K562 (cell line): ENCODE results near the gene INPP5K. TPM values are rescaled to one million over a fixed set of nuclear protein-coding genes. Genes with fewer than 3 reads are reported as not detected.

Experiments used
- ATAC-seq: fragments of 200-7000 bp; cut with Tn5 transposase; 3 replicates; pipeline ENCODE4 v1.9.1; 2020; ENCODE audit warnings: moderate library complexity
- BruUV-seq: library from RNA; stranded (reverse); fragments of 400-500 nt; replicated peaks from 2 replicates; lab custom pipeline; 2021; lab: Mats Ljungman, UMichigan
- CTCF ChIA-PET: fragments of 300-600 bp; formaldehyde crosslinking; extraction: SDS; loops from one replicate; lab custom pipeline; 2021; ENCODE audit warnings: low intra/inter-chr PET ratio; lab: Yijun Ruan, JAX
- POLR2A ChIA-PET: fragments of 300-600, 350-650 bp; sonication (Branson Sonifier 250); formaldehyde crosslinking; extraction: SDS; loops from one replicate; lab custom pipeline; 2021; ENCODE audit warnings: antibody characterized with exemption, inconsistent platforms; lab: Yijun Ruan, JAX
- DNase-seq, 4 experiments: peaks; one replicate each; pipeline versions ENCODE4 v3.0.0 to v3.0.0-alpha.2; 2011 to 2018; ENCODE audit warnings: low spot score in 3 of 4, mixed read lengths in 3 of 4; ENCODE audit errors: extremely low read depth in 1 of 4
- FAIRE-seq: peaks from 2 replicates; lab custom pipeline; 2011; peaks lifted over from hg19 to GRCh38; lab: Jason Lieb, UNC
- H2AFZ ChIP-seq: 2 replicates; pipeline ENCODE4 v1.6.0; 2011; ENCODE audit warnings: low read depth, low read length, control low read depth, inconsistent platforms
- H3K27ac ChIP-seq: fragments of 200-600 bp; 3 replicates; pipeline ENCODE4 v1.8.0; 2011; ENCODE audit warnings: low read depth, mild to moderate bottlenecking, control low read depth, inconsistent platforms, low read length, moderate library complexity, mixed read lengths; ENCODE audit errors: extremely low read depth
- H3K27me3 ChIP-seq, 2 experiments: fragments of 300-600 bp in 1 of 2; 2 replicates in 1 of 2; 3 replicates in 1 of 2; pipeline versions ENCODE4 v1.6.0 to v1.8.0; 2011; ENCODE audit warnings: inconsistent platforms in 2 of 2, low read length in 2 of 2, mild to moderate bottlenecking in 1 of 2, mixed read lengths in 1 of 2, moderate library complexity in 1 of 2; ENCODE audit not compliant: control insufficient read depth in 2 of 2, insufficient read depth in 2 of 2
- H3K36me3 ChIP-seq: fragments of 300-600 bp; 3 replicates; pipeline ENCODE4 v1.8.0; 2011; ENCODE audit warnings: mild to moderate bottlenecking, low read length, inconsistent platforms; ENCODE audit not compliant: control insufficient read depth, insufficient read depth
- H3K4me1 ChIP-seq, 2 experiments: fragments of 200-600 bp in 1 of 2; replicated peaks in 1 of 2; 2 replicates in 1 of 2; 3 replicates in 1 of 2; pipeline versions ENCODE4 v1.5.1 to v1.8.0; 2011; ENCODE audit warnings: inconsistent platforms in 2 of 2, low read length in 2 of 2, mild to moderate bottlenecking in 1 of 2, mixed read lengths in 1 of 2, moderate library complexity in 1 of 2; ENCODE audit not compliant: control insufficient read depth in 2 of 2, insufficient read depth in 2 of 2
- H3K4me2 ChIP-seq: 2 replicates; pipeline ENCODE4 v1.6.1; 2011; ENCODE audit warnings: low read length, control low read depth, inconsistent platforms, mixed read lengths; ENCODE audit not compliant: insufficient read depth
- H3K4me3 ChIP-seq: fragments of 200-600 bp; sonication (generic), shearing (Covaris generic); 2 replicates; pipeline ENCODE4 v1.5.1; 2016; ENCODE audit warnings: control low read depth, inconsistent platforms
- H3K79me2 ChIP-seq: fragments of 200-600 bp; 3 replicates; pipeline ENCODE4 v1.8.0; 2011; ENCODE audit warnings: low read length, inconsistent platforms; ENCODE audit not compliant: control insufficient read depth, insufficient read depth
- H3K9ac ChIP-seq, 2 experiments: 2 replicates each; pipeline versions ENCODE4 v1.6.0 to v1.6.1; 2011; ENCODE audit warnings: low read depth in 2 of 2, low read length in 2 of 2, control low read depth in 1 of 2, inconsistent platforms in 1 of 2, mild to moderate bottlenecking in 1 of 2, mixed read lengths in 1 of 2; ENCODE audit not compliant: insufficient read depth in 1 of 2
- H3K9me1 ChIP-seq: one replicate; pipeline ENCODE4 v1.6.0; 2011; ENCODE audit warnings: inconsistent platforms, mild to moderate bottlenecking, low read length, moderate library complexity; ENCODE audit not compliant: control insufficient read depth, insufficient read depth
- H3K9me3 ChIP-seq: replicated peaks from 2 replicates; pipeline ENCODE4 v1.5.1; 2011; ENCODE audit warnings: low read depth, low read length, inconsistent platforms; ENCODE audit not compliant: control insufficient read depth, insufficient read depth
- H4K20me1 ChIP-seq: replicated peaks from 2 replicates; pipeline ENCODE4 v1.6.1; 2011; ENCODE audit warnings: low read length, inconsistent platforms, mixed read lengths; ENCODE audit not compliant: control insufficient read depth, insufficient read depth
- C11orf30 ChIP-seq: fragments of 450-650 bp; IDR thresholded peaks from 2 replicates; pipeline ENCODE4 v1.6.1; 2016; ENCODE audit warnings: low read depth, mild to moderate bottlenecking
- KHSRP ChIP-seq: fragments of 450-650 bp; IDR thresholded peaks from 2 replicates; pipeline ENCODE4 v1.6.1; 2017
- MAFG ChIP-seq: fragments of 450-650 bp; conservative IDR thresholded peaks from 2 replicates; pipeline ENCODE4 v1.6.1; 2016; ENCODE audit warnings: missing genetic modification characterization, missing compliant biosample characterization
- ZNF316 ChIP-seq: fragments of 450-650 bp; IDR thresholded peaks from 2 replicates; pipeline ENCODE4 v1.6.1; 2016
- WGBS: fragments of 100-300 bp; shearing (Covaris generic); methylation state at CpG from one replicate; pipeline ENCODE4 v1.1.6; 2016; ENCODE audit warnings: low coverage, mixed read lengths; ENCODE audit not compliant: insufficient coverage; ENCODE audit errors: missing lambda C conversion rate; 5-methylcytosine and 5-hydroxymethylcytosine counted together
- in situ Hi-C: fragments of 300-500 bp; cut with MboI; formaldehyde crosslinking; loops from 4 replicates; pipeline ENCODE4 v1.15.0; 2018; ENCODE audit warnings: inconsistent platforms, mixed read lengths
- intact Hi-C: fragments of 100-400 bp; cut with micrococcal nuclease; formaldehyde crosslinking; loops from 2 replicates; pipeline ENCODE4 v1.14.2; 2022
- polyA plus RNA-seq, 8 experiments: library from polyadenylated mRNA; depleted of rRNA in 4 of 8; stranded (reverse) in 5 of 8; unstranded in 3 of 8; fragments of >200 nt; fragmentation: Nextera tagmentation in 2 of 8; fragmentation: Illumina TruSeq in 1 of 8; extraction: Ambion mirVana in 2 of 8; extraction: Trizol in 1 of 8; gene quantifications; 2 replicates each; pipeline versions ENCODE4 v1.2.1 to v1.2.3, GENCODE V29; 2011 to 2014; ENCODE audit warnings: inconsistent platforms in 1 of 8, missing spikeins in 1 of 8
- total RNA-seq, 7 experiments: library from RNA; depleted of rRNA in 6 of 7; stranded (reverse); fragments of >200 nt in 6 of 7; fragmentation: Illumina TruSeq in 2 of 7; extraction: Trizol in 2 of 7; gene quantifications; 2 replicates each; pipeline versions ENCODE4 v1.2.1 to v1.2.3, GENCODE V29; 2011 to 2021; ENCODE audit warnings: low replicate concordance in 1 of 7

Gene INPP5K
- total and polyA plus RNA-seq, 9 of the 15 experiments (the other 6 are each of a cell fraction or from before 2014, with no cell fraction given) = 0.63 to 15.1 (median 10.1) TPM

GRCh38 chr17:1554751-1555540, 38.5 kb upstream of the INPP5K start:
- Histone ChIP-seq H3K27me3 (no peaks in the 10 kb centered on the region), H3K79me2 (peaks cover 18% of the 10 kb centered on the region), H3K9me3 (no peaks in the 10 kb centered on the region), H4K20me1 (peaks cover 7% of the 10 kb centered on the region), H3K4me3 (no peak overlapping the region), H3K36me3 (peaks cover 65% of the 10 kb centered on the region; the same call in 2 of the 3 replicates), H3K4me2 (no peak overlapping the region), H3K4me1 (peaks cover 10 to 25% of the 10 kb centered on the region in 2 experiments; a peak in 4 of 5 replicates), H2AFZ (no peak overlapping the region), H3K9me1 (no peaks in the 10 kb centered on the region)
- in situ Hi-C loops (no loop called here), intact Hi-C loops (no loop called here)
- 58% methylated on average over 7 of the region's 9 CpGs for WGBS
- FAIRE-seq (no peak), ATAC-seq (no peak), DNase-seq (no peak)
- ChIA-PET POLR2A (interaction anchor here (0.7 to 0.9 kb wide), 2 partner anchors 40 to 160 kb away, joined by 3 read pairs; no protein-coding TSS in a partner anchor), CTCF (no interaction called here)
- no TSS peak for BruUV-seq
- TF ChIP-seq ZNF316 (peak; percentile 87), C11orf30 (peak; percentile 85), MAFG (tag) (peak; percentile 53), KHSRP (no peak)
- TF ChIP-seq, all 486 proteins: peak for 3
- H3K27ac ChIP-seq = no peak overlapping the region
- H3K9ac ChIP-seq = no peak overlapping the region; a peak in 1 of 4 replicates
